GM23338 (cell line): ENCODE data around the gene LRBA. TPM values are rescaled to one million over a fixed set of nuclear protein-coding genes. Genes with fewer than 3 reads are reported as not detected.

Experiments
- ATAC-seq: fragments of 200-7000 bp; cut with Tn5 transposase; 3 replicates; pipeline ENCODE4 v1.9.1; 2020
- DNase-seq: peaks from one replicate; pipeline ENCODE4 v3.0.0-alpha.2; 2015; ENCODE audit warnings: low spot score
- H2AFZ ChIP-seq: fragments of 200-600 bp; sonication (generic); 2 replicates; pipeline ENCODE4 v1.8.0; 2016; ENCODE audit warnings: antibody characterized with exemption, mild to moderate bottlenecking, moderate library complexity
- H3F3A ChIP-seq: fragments of 200-600 bp; sonication (generic); replicated peaks from 2 replicates; pipeline ENCODE4 v1.8.0; 2017; ENCODE audit warnings: antibody characterized with exemption, mixed run types, low read depth
- H3K27ac ChIP-seq: fragments of 200-600 bp; sonication (generic); 2 replicates; pipeline ENCODE4 v1.6.1; 2016; ENCODE audit warnings: low read depth
- H3K27me3 ChIP-seq: fragments of 200-600 bp; sonication (generic); 2 replicates; pipeline ENCODE4 v1.8.0; 2016; ENCODE audit warnings: mild to moderate bottlenecking, mixed run types, moderate library complexity; ENCODE audit not compliant: insufficient read depth
- H3K36me3 ChIP-seq: fragments of 200-600 bp; sonication (generic); 2 replicates; pipeline ENCODE4 v1.8.0; 2016; ENCODE audit warnings: mild to moderate bottlenecking; ENCODE audit not compliant: insufficient read depth
- H3K4me1 ChIP-seq: fragments of 200-600 bp; sonication (generic); 2 replicates; pipeline ENCODE4 v1.8.0; 2016; ENCODE audit warnings: mild to moderate bottlenecking, moderate library complexity; ENCODE audit not compliant: insufficient read depth
- H3K4me2 ChIP-seq: fragments of 200-600 bp; sonication (generic); 2 replicates; pipeline ENCODE4 v1.7.1; 2017; ENCODE audit warnings: mixed run types
- H3K4me3 ChIP-seq: fragments of 200-600 bp; sonication (generic); 2 replicates; pipeline ENCODE4 v1.6.1; 2016; ENCODE audit warnings: mixed run types
- H3K79me2 ChIP-seq: fragments of 200-600 bp; sonication (generic); replicated peaks from 2 replicates; pipeline ENCODE4 v1.8.0; 2017; ENCODE audit warnings: mild to moderate bottlenecking; ENCODE audit not compliant: insufficient read depth
- H3K9me2 ChIP-seq: fragments of 200-600 bp; sonication (generic); 2 replicates; pipeline ENCODE4 v1.8.0; 2017; ENCODE audit not compliant: insufficient read depth
- H4K20me1 ChIP-seq: fragments of 200-600 bp; sonication (generic); replicated peaks from 2 replicates; pipeline ENCODE4 v1.8.0; 2017; ENCODE audit warnings: mild to moderate bottlenecking; ENCODE audit not compliant: insufficient read depth
- H3K27ac Mint-ChIP-seq: 2 replicates; pipeline ENCODE4 v1.8.0; 2020; ENCODE audit warnings: inconsistent platforms, mild to moderate bottlenecking, moderate library complexity, mixed read lengths
- H3K27me3 Mint-ChIP-seq: 3 replicates; pipeline ENCODE4 v1.8.0; 2022; ENCODE audit warnings: low read depth, mild to moderate bottlenecking, moderate library complexity, mixed read lengths, inconsistent platforms; ENCODE audit not compliant: insufficient read depth, poor library complexity
- H3K36me3 Mint-ChIP-seq: 3 replicates; pipeline ENCODE4 v1.8.0; 2021; ENCODE audit warnings: low read depth, mild to moderate bottlenecking, inconsistent platforms, moderate library complexity, mixed read lengths
- H3K4me1 Mint-ChIP-seq: 3 replicates; pipeline ENCODE4 v1.8.0; 2020; ENCODE audit warnings: mild to moderate bottlenecking, inconsistent platforms, mixed read lengths
- H3K4me3 Mint-ChIP-seq: 3 replicates; pipeline ENCODE4 v1.8.0; 2021; ENCODE audit warnings: moderate library complexity, mild to moderate bottlenecking, inconsistent platforms, mixed read lengths
- H3K9me3 Mint-ChIP-seq: 3 replicates; pipeline ENCODE4 v1.8.0; 2020; ENCODE audit warnings: moderate library complexity, mild to moderate bottlenecking, inconsistent platforms, mixed read lengths
- CREB1 ChIP-seq: fragments of 250-450 bp; sonication (Bioruptor Pico); IDR thresholded peaks from 2 replicates; pipeline ENCODE4 v1.5.0; 2020; ENCODE audit warnings: low read depth, mild to moderate bottlenecking, moderate library complexity
- ETS1 ChIP-seq: IDR thresholded peaks from 2 replicates; pipeline ENCODE4 v1.6.1; 2016; ENCODE audit warnings: antibody characterized with exemption
- EZH2 ChIP-seq: fragments of 200-600 bp; sonication (generic); IDR thresholded peaks from one replicate; pipeline ENCODE4 v1.8.0; 2017; ENCODE audit warnings: antibody characterized with exemption, mild to moderate bottlenecking, low read depth; ENCODE audit not compliant: unreplicated experiment
- EZH2phosphoT487 ChIP-seq: fragments of 200-600 bp; sonication (generic); IDR thresholded peaks from one replicate; pipeline ENCODE4 v1.8.1; 2018; ENCODE audit warnings: antibody characterized with exemption; ENCODE audit not compliant: unreplicated experiment
- JUNB ChIP-seq: IDR thresholded peaks from one replicate; pipeline ENCODE4 v1.6.1; 2016; ENCODE audit warnings: antibody characterized with exemption; ENCODE audit not compliant: unreplicated experiment
- NANOG ChIP-seq: IDR thresholded peaks from 2 replicates; pipeline ENCODE4 v1.6.1; 2016; ENCODE audit warnings: antibody characterized with exemption, borderline replicate concordance
- POLR2AphosphoS5 ChIP-seq: IDR thresholded peaks from 2 replicates; pipeline ENCODE4 v1.6.1; 2016; ENCODE audit warnings: antibody characterized with exemption, low read depth
- ZNF114 ChIP-seq: fragments of 250-450 bp; sonication (Bioruptor Pico); IDR thresholded peaks from 2 replicates; pipeline ENCODE4 v1.5.0; 2020; ENCODE audit warnings: mild to moderate bottlenecking, moderate library complexity
- ZNF331 ChIP-seq: fragments of 250-450 bp; sonication (Bioruptor Pico); IDR thresholded peaks from 2 replicates; pipeline ENCODE4 v1.5.0; 2020; ENCODE audit warnings: low read depth, mild to moderate bottlenecking, moderate library complexity
- ZNF462 ChIP-seq: fragments of 250-450 bp; sonication (Bioruptor Pico); IDR thresholded peaks from 2 replicates; pipeline ENCODE4 v1.5.0; 2020; ENCODE audit warnings: mild to moderate bottlenecking, moderate library complexity
- polyA plus RNA-seq: library from polyadenylated mRNA; unstranded; fragments of >200 nt; fragmentation: Nextera tagmentation; extraction: Ambion mirVana; gene quantifications from 2 replicates; pipeline ENCODE4 v1.2.1, GENCODE V29; 2016
- total RNA-seq: library from RNA; depleted of rRNA; stranded (reverse); fragments of >200 nt; shearing (Covaris generic); gene quantifications from 2 replicates; pipeline ENCODE4 v1.2.3, GENCODE V29; 2014
- TF ChIP-seq, protein P1 (sequence below): IDR thresholded peaks from one replicate; pipeline ENCODE4 v1.6.1; 2018; ENCODE audit warnings: antibody characterized with exemption; ENCODE audit not compliant: unreplicated experiment
- TF ChIP-seq, protein P2 (sequence below), 2 experiments: fragments of 200-600 bp in 1 of 2; sonication (generic) in 1 of 2; conservative IDR thresholded peaks; 2 replicates each; pipeline versions ENCODE4 v1.5.1 to v1.6.1; 2016 to 2017; ENCODE audit warnings: antibody characterized with exemption in 2 of 2, low read depth in 2 of 2, mild to moderate bottlenecking in 2 of 2, moderate library complexity in 1 of 2

LRBA gene
- total and polyA plus RNA-seq, 2 experiments from 2014 or later = 23.3 to 126 TPM

DNA sequence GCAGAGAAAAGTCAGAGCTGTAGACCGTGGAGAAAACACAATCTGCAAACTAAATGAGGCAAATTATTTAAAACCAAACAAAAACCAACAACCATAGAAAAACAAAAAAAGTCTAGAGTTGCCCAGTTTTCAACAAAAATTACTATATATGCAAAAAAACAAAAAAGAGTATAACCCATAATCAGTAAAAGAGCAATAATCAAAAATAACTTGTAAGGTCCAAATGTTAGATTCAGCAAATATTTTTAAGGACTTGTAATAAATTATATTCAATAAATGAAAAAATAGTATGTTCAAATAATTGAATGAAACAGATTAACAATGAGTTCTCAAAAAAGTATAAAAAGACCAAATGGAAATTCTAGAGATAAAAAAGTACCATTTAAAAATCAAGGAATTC is 130.5 kb downstream of the LRBA start:
- H3K36me3 ChIP-seq = 0 out of 2 replicates have a peak, but pooled peaks cover 3% of the 10 kb centered on the region
- H4K20me1 ChIP-seq = no peaks in the 10 kb centered on the region; the same call in 1 of the 2 replicates
- no peaks in the 10 kb centered on the region for H3K4me1 ChIP-seq
- no peak for DNase-seq
- H3K4me1 Mint-ChIP-seq = no peaks in the 10 kb centered on the region
- peaks cover 28% of the 10 kb centered on the region for H3K36me3 Mint-ChIP-seq
- no peak overlapping the region for H3K27ac Mint-ChIP-seq
- no peak overlapping the region for H3K4me3 Mint-ChIP-seq
- no peaks in the 10 kb centered on the region for H3F3A ChIP-seq
- H3K9me3 Mint-ChIP-seq = no peaks in the 10 kb centered on the region; the same call in 1 of the 3 replicates
- peaks cover 10% of the 10 kb centered on the region; the same call in 1 of the 2 replicates for H3K79me2 ChIP-seq
- H3K27me3 Mint-ChIP-seq = peaks cover 2% of the 10 kb centered on the region
- no peak overlapping the region; the same call in 1 of the 2 replicates for H3K27ac ChIP-seq
- no peaks in the 10 kb centered on the region for H3K27me3 ChIP-seq
- no peak overlapping the region for H3K4me3 ChIP-seq
- TF ChIP-seq CREB1 = no peak
- TF ChIP-seq EZH2phosphoT487 = no peak
- no peak for TF ChIP-seq NANOG
- TF ChIP-seq, protein P1, sequence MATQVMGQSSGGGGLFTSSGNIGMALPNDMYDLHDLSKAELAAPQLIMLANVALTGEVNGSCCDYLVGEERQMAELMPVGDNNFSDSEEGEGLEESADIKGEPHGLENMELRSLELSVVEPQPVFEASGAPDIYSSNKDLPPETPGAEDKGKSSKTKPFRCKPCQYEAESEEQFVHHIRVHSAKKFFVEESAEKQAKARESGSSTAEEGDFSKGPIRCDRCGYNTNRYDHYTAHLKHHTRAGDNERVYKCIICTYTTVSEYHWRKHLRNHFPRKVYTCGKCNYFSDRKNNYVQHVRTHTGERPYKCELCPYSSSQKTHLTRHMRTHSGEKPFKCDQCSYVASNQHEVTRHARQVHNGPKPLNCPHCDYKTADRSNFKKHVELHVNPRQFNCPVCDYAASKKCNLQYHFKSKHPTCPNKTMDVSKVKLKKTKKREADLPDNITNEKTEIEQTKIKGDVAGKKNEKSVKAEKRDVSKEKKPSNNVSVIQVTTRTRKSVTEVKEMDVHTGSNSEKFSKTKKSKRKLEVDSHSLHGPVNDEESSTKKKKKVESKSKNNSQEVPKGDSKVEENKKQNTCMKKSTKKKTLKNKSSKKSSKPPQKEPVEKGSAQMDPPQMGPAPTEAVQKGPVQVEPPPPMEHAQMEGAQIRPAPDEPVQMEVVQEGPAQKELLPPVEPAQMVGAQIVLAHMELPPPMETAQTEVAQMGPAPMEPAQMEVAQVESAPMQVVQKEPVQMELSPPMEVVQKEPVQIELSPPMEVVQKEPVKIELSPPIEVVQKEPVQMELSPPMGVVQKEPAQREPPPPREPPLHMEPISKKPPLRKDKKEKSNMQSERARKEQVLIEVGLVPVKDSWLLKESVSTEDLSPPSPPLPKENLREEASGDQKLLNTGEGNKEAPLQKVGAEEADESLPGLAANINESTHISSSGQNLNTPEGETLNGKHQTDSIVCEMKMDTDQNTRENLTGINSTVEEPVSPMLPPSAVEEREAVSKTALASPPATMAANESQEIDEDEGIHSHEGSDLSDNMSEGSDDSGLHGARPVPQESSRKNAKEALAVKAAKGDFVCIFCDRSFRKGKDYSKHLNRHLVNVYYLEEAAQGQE = no peak
- no peak for TF ChIP-seq ETS1
- TF ChIP-seq ZNF331 (CRISPR knock-in tag) = no peak
- no peak for TF ChIP-seq POLR2AphosphoS5
- TF ChIP-seq ZNF462 (CRISPR knock-in tag) = no peak
- no peak for TF ChIP-seq JUNB
- no peak for TF ChIP-seq EZH2
- TF ChIP-seq ZNF114 = no peak
- TF ChIP-seq, protein P2, sequence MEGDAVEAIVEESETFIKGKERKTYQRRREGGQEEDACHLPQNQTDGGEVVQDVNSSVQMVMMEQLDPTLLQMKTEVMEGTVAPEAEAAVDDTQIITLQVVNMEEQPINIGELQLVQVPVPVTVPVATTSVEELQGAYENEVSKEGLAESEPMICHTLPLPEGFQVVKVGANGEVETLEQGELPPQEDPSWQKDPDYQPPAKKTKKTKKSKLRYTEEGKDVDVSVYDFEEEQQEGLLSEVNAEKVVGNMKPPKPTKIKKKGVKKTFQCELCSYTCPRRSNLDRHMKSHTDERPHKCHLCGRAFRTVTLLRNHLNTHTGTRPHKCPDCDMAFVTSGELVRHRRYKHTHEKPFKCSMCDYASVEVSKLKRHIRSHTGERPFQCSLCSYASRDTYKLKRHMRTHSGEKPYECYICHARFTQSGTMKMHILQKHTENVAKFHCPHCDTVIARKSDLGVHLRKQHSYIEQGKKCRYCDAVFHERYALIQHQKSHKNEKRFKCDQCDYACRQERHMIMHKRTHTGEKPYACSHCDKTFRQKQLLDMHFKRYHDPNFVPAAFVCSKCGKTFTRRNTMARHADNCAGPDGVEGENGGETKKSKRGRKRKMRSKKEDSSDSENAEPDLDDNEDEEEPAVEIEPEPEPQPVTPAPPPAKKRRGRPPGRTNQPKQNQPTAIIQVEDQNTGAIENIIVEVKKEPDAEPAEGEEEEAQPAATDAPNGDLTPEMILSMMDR (conservative IDR thresholded peaks at IDR 0.05; ENCODE audit: low read depth in 2 of 2) = no peak
- no peak for ATAC-seq
- H3K9me2 ChIP-seq = no peaks in the 10 kb centered on the region
- no peak overlapping the region for H2AFZ ChIP-seq
- H3K4me2 ChIP-seq = no peak overlapping the region
